ENCODE results near the gene MCM5.
"Not testable (repeated sequence)": the region's sequence is repeated elsewhere in the genome, so short reads cannot be mapped to it uniquely, and the experiment has no call there.

Gene MCM5

GRCh38 chr22:35435201-35435740, 35.3 kb downstream of the MCM5 start:
- DNase-seq = no peak

GRCh38 chr22:35436421-35436820, 36.5 kb downstream of the MCM5 start:
- DNase-seq = no peak

GRCh38 chr22:35437049-35437448, 37.1 kb downstream of the MCM5 start:
- no peak for DNase-seq

- not testable (repeated sequence) for DNase-seq
These were observed 38.9 kb downstream of the MCM5 start for GRCh38 chr22:35438673-35439364.

GRCh38 chr22:35439365-35439717, 39.4 kb downstream of the MCM5 start:
- no peak for DNase-seq

GRCh38 chr22:35440129-35440528, 40.2 kb downstream of the MCM5 start:
- no peak for DNase-seq

GRCh38 chr22:35441489-35442100, 41.7 kb downstream of the MCM5 start:
- DNase-seq = no peak

GRCh38 chr22:35442471-35442870, 42.5 kb downstream of the MCM5 start:
- no peak for DNase-seq

- DNase-seq = no peak
These were observed 43.4 kb downstream of the MCM5 start for GRCh38 chr22:35443338-35443737.

GRCh38 chr22:35443790-35444684, 44.1 kb downstream of the MCM5 start:
- DNase-seq = no peak

GRCh38 chr22:35444685-35445399, 44.9 kb downstream of the MCM5 start:
- no peak for DNase-seq

GRCh38 chr22:35445933-35446332, 46.0 kb downstream of the MCM5 start:
- no peak for DNase-seq

- no peak for DNase-seq
These were observed 46.4 kb downstream of the MCM5 start for GRCh38 chr22:35446365-35446764.

GRCh38 chr22:35448523-35448922, 48.6 kb downstream of the MCM5 start:
- no peak for DNase-seq

GRCh38 chr22:35449829-35450689, 50.1 kb downstream of the MCM5 start:
- no peak for DNase-seq

GRCh38 chr22:35450824-35451569, 51.1 kb downstream of the MCM5 start:
- no peak for DNase-seq

- DNase-seq = no peak
These were observed 51.7 kb downstream of the MCM5 start for GRCh38 chr22:35451592-35451991.

- no peak for DNase-seq
These were observed 52.4 kb downstream of the MCM5 start for GRCh38 chr22:35452351-35452781.

- DNase-seq = no peak
These were observed 53.1 kb downstream of the MCM5 start for GRCh38 chr22:35452810-35453743.
